IPS-18a (cell line): Measurements from ENCODE around the gene HK2.
"Not testable (repeated sequence)": the region's sequence is repeated elsewhere in the genome, so short reads cannot be mapped to it uniquely, and the experiment has no call there.

ENCODE experiments used
- H3K27ac ChIP-seq: one replicate; pipeline ENCODE4 v1.5.1; 2013; ENCODE audit warnings: low read length
- H3K27me3 ChIP-seq: one replicate; pipeline ENCODE4 v1.6.1; 2013; ENCODE audit warnings: mild to moderate bottlenecking, low read length; ENCODE audit not compliant: control insufficient read depth, insufficient read depth
- H3K36me3 ChIP-seq: one replicate; pipeline ENCODE4 v1.6.1; 2013; ENCODE audit warnings: low read depth, low read length; ENCODE audit not compliant: control insufficient read depth
- H3K4me1 ChIP-seq: one replicate; pipeline ENCODE4 v1.6.1; 2013; ENCODE audit warnings: low read depth, low read length; ENCODE audit not compliant: control insufficient read depth
- H3K4me3 ChIP-seq: one replicate; pipeline ENCODE4 v1.5.1; 2013; ENCODE audit warnings: low read length
- H3K9ac ChIP-seq: one replicate; pipeline ENCODE4 v1.6.1; 2013; ENCODE audit warnings: mild to moderate bottlenecking, low read length, moderate library complexity
- H3K9me3 ChIP-seq: one replicate; pipeline ENCODE4 v1.6.1; 2013; ENCODE audit warnings: low read depth, low read length; ENCODE audit not compliant: control insufficient read depth

HK2 gene

GRCh38 chr2:74851191-74851566, 17.3 kb downstream of the HK2 start:
- H3K9me3 ChIP-seq: no peaks in the 10 kb centered on the region
- H3K27ac ChIP-seq: no peak overlapping the region
- H3K9ac ChIP-seq: no peak overlapping the region
- H3K4me1 ChIP-seq: peaks cover 30% of the 10 kb centered on the region
- H3K36me3 ChIP-seq: peaks cover 19% of the 10 kb centered on the region
- H3K27me3 ChIP-seq: no peaks in the 10 kb centered on the region
- H3K4me3 ChIP-seq: no peak overlapping the region

DNA sequence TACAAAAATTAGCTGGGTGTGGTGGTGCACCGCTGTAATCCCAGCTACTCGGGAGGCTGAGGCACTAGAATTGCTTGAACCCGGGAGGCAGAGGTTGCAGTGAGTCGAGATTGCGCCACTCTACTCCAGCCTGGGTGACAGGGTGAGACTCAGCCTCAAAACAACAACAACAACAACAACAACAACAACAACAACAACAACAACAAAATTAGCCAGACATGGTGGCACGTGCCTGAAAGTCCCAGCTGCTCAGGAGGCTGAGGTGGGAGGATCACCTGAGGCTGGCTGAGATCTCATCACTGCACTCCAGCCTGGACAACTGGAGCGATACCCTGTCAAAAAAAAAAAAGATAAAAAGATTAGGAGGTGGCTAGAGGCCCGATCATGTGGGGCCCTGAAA, 19.4 kb downstream of the HK2 start:
- not testable (repeated sequence) for H3K9ac ChIP-seq, H3K27ac ChIP-seq, H3K4me3 ChIP-seq, H3K9me3 ChIP-seq, H3K27me3 ChIP-seq
- peaks cover 31% of the 10 kb centered on the region for H3K36me3 ChIP-seq
- peaks cover 24% of the 10 kb centered on the region for H3K4me1 ChIP-seq

GRCh38 chr2:74854401-74854800, 20.5 kb downstream of the HK2 start:
- Histone ChIP-seq H3K27ac (no peak overlapping the region), H3K4me1 (peaks cover 14% of the 10 kb centered on the region), H3K27me3 (no peaks in the 10 kb centered on the region), H3K9ac (no peak overlapping the region), H3K4me3 (no peak overlapping the region), H3K36me3 (peaks cover 31% of the 10 kb centered on the region), H3K9me3 (no peaks in the 10 kb centered on the region)

GRCh38 chr2:74855114-74855707, 21.3 kb downstream of the HK2 start:
- not testable (repeated sequence) for H3K4me1 ChIP-seq, H3K9me3 ChIP-seq, H3K4me3 ChIP-seq, H3K27ac ChIP-seq, H3K27me3 ChIP-seq, H3K9ac ChIP-seq
- peaks cover 31% of the 10 kb centered on the region for H3K36me3 ChIP-seq

DNA sequence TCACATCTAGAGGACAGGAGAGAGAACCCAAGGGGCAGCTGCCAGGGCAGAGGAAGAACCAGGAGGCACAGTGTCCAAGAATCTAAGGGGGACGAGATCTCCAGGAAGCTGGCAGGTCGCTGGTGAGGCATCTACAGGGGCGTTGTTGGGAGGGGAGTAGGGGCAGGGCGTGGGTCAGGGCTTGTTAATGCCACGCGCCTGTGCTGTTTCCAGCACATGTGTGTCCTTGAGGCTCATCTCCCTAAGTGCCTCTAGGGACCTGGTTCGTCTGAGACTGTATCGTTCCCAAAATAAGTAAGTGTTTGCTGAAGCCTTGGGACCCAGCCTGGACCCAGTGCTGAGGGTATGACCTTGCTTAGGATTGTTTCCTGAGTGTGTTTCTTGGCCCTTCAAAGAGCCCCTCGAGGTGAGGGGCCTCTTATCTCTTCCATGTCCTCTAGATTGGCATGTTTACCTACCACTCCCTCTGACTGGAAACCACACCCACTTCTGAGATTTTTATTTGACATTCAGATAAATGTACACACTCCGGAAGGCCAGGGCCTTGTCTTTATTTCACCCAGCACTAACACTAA, 22.2 kb downstream of the HK2 start:
- Histone ChIP-seq H3K27me3 (no peaks in the 10 kb centered on the region), H3K4me1 (no peaks in the 10 kb centered on the region), H3K27ac (no peak overlapping the region), H3K9ac (no peak overlapping the region), H3K4me3 (no peak overlapping the region), H3K36me3 (peaks cover 31% of the 10 kb centered on the region), H3K9me3 (no peaks in the 10 kb centered on the region)

DNA sequence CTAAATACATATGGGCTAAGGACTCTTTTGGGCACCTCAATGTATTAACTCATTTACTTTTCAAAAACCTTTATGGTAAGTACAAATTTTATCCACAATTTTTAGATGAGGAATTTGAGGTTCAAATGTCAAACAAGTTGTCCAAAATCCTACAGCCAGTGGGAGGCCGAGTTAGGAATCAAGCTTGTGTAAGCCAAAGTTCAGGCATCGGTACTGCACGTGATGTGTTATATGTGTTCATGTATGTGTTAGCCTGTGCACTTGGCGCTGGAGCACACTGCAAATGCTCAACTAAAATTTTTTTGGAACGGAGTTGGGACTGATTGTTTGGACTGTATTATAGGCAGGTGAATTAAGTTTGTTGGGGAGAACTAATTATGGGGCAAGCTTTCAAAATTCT, 22.7 kb downstream of the HK2 start:
- Histone ChIP-seq H3K27ac (no peak overlapping the region), H3K9me3 (no peaks in the 10 kb centered on the region), H3K4me1 (no peaks in the 10 kb centered on the region), H3K36me3 (peaks cover 32% of the 10 kb centered on the region), H3K27me3 (no peaks in the 10 kb centered on the region), H3K4me3 (no peak overlapping the region), H3K9ac (no peak overlapping the region)

DNA sequence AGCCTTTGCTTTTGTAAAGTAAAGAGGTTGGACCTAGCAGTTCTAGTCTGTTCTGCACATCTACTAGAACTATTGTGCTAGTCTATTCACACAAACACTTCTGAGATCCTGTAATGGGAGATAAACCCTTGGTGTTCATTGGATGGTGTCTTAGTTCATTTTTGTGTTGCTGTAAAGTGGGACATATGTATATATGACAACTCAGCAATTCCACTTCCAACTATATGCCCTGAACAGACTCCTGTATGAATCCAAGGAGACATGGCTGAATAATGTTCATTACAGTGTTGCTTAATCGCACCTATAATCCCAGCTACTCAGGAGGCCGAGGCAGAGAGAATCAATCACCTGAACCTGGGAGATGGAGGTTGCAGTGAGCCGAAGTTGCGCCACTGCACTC, 23.3 kb downstream of the HK2 start:
- no peaks in the 10 kb centered on the region for H3K4me1 ChIP-seq
- no peak overlapping the region for H3K4me3 ChIP-seq
- no peaks in the 10 kb centered on the region for H3K27me3 ChIP-seq
- no peak overlapping the region for H3K27ac ChIP-seq
- H3K36me3 ChIP-seq: peaks cover 36% of the 10 kb centered on the region
- no peak overlapping the region for H3K9ac ChIP-seq
- no peaks in the 10 kb centered on the region for H3K9me3 ChIP-seq

DNA sequence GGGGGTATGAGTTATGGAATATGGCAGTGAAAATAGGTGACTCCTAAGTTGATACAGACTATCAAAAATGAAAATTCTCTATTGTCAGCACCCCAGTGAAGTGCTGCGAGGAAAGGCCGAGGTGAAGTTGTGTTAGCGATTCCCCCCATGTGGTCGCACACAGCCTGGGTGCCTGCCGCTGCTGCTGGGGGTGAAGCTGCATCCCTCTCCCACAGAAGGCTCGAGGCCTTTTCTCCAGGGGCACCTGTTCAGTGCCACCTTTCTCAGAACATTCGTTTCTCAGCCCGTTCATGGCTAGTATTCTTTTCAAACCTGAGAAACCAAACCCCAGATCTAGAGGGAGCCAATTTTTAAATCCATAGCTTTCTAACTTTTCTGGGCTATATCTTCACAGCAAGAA, 23.8 kb downstream of the HK2 start:
- Histone ChIP-seq H3K9me3 (no peaks in the 10 kb centered on the region), H3K27me3 (no peaks in the 10 kb centered on the region), H3K27ac (no peak overlapping the region), H3K9ac (no peak overlapping the region), H3K4me1 (no peaks in the 10 kb centered on the region), H3K36me3 (peaks cover 36% of the 10 kb centered on the region), H3K4me3 (no peak overlapping the region)

GRCh38 chr2:74858281-74858680, 24.4 kb downstream of the HK2 start:
- Histone ChIP-seq H3K27ac (no peak overlapping the region), H3K9ac (no peak overlapping the region), H3K4me1 (peaks cover 4% of the 10 kb centered on the region), H3K27me3 (no peaks in the 10 kb centered on the region), H3K4me3 (no peak overlapping the region), H3K36me3 (peaks cover 36% of the 10 kb centered on the region), H3K9me3 (no peaks in the 10 kb centered on the region)

DNA sequence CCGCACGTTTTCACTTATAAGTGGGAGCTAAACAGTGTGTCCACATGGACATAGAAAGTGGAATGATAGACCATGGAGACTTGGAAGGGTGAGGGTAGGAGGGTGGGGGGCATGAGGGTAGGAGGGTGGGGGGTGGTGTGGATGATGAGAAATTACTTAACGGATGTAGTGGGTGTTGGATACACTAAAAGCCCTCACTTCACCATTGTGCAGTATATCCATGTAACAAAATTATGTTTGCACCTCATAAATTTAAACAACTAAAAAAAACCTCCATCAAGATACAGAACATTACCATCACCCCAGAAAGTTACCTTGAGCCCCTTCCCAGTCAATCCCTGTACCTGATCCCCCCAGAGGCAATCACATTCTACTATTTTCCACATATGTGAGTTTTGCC, 26.2 kb downstream of the HK2 start:
- no peak overlapping the region for H3K4me3 ChIP-seq
- peaks cover 27% of the 10 kb centered on the region for H3K36me3 ChIP-seq
- H3K4me1 ChIP-seq: peaks cover 8% of the 10 kb centered on the region
- no peak overlapping the region for H3K9ac ChIP-seq
- H3K27ac ChIP-seq: no peak overlapping the region
- no peaks in the 10 kb centered on the region for H3K9me3 ChIP-seq
- H3K27me3 ChIP-seq: no peaks in the 10 kb centered on the region

GRCh38 chr2:74860521-74860920, 26.6 kb downstream of the HK2 start:
- Histone ChIP-seq H3K4me3 (no peak overlapping the region), H3K27ac (no peak overlapping the region), H3K9me3 (no peaks in the 10 kb centered on the region), H3K36me3 (peaks cover 23% of the 10 kb centered on the region), H3K4me1 (peaks cover 8% of the 10 kb centered on the region), H3K9ac (no peak overlapping the region), H3K27me3 (no peaks in the 10 kb centered on the region)

- no peak overlapping the region for H3K9ac ChIP-seq
- peaks cover 13% of the 10 kb centered on the region for H3K36me3 ChIP-seq
- H3K4me1 ChIP-seq: peaks cover 8% of the 10 kb centered on the region
- H3K4me3 ChIP-seq: no peak overlapping the region
- H3K27me3 ChIP-seq: no peaks in the 10 kb centered on the region
- no peaks in the 10 kb centered on the region for H3K9me3 ChIP-seq
- no peak overlapping the region for H3K27ac ChIP-seq
Observed at GRCh38 chr2:74861531-74861930, 27.6 kb downstream of the HK2 start.
